HG02885 (cell line): Measurements from ENCODE around the gene PITPNB.

Source experiments
- ATAC-seq: cut with Tn5 transposase; IDR thresholded peaks from one replicate; pipeline ENCODE4 v1.9.1; 2021; ENCODE audit warnings: mild to moderate bottlenecking; ENCODE audit not compliant: unreplicated experiment, poor library complexity

PITPNB gene

GRCh38 chr22:27919222-27919941 is at the start of gene PITPNB:
Gene PITPNB (minus strand): TSS chr22:27919256. CDS start chr22:27919191, 65 bp downstream.
- ATAC-seq, result peak; percentile 86

DNA sequence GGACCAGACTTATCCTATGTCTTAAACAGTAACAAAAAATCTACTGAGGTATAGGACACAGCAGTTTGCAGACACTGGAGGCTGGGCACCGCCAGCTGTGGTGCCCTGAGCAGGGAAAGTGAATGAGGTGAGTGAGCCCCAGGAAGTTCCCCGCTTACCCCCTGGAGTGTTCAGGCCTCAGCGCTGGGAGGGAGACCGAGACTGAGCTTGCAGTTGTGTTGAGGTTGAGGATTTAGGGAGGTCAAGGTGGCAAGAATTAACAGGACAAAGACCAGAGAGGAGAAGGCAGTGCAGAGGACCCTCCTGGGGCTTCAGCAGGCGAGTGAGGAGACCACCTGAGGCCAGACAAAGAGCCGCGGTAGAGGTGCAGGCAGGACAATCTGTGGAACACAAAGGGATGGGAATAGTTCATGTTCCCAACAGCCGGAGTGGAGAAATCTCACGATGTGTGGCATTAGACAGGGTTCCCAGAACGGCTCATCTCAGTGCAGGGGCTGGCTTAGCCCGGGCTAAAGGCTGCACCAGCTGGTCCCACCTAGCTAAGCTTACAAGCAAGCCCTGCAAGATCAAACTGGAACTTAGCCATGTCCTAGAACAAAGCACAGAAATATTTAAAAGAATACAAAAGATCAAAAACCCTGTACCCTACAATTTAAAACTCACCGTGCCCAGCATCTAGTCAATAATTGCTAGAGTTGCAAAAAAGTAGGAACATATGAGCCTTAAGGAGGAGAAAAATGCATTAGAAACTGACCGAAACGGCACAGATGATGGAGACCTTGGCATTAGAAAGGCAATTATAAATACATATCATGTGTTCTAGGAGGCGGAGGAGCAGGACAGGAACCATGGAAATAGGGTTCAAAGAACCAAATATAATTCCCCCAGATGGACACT is 47.4 kb upstream of the PITPNB start:
- ATAC-seq, result no peak

DNA sequence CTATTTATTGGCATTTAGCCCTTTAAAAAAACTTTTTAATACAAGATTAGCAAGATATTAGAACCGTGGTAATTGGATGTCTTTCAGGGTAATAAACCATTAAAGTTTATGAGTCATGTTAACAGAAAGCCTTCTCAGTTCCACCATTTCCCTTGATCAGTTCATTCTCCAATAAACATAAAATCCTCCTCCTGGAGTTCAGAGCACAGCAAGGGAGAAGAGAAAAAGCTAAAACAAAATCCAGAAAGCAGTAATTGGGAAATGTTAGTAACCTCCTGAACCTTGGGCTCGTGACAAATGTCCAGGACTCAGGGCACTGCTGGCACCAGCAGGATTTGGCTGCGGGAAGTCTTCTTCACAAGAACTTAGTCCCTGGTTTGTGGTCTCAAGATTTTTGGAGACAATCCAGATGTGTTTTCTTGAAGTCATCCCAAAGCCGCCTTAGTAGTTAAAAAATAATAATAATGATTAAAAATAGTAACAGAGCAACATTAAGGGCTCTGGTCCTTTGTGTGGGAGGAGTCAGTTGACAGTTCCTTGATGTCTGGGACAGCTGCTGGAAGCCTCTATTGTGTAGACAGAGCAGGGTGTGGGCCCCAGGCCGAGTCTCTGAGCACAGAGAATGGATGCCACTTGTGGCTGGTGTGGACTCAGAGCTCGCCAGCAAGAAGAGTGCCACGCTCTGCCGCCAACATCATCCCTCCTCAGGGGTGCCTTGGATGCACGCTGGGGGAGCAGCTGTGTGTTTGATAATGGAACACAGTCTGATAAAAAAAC is 43.4 kb upstream of the PITPNB start:
- no peak for ATAC-seq

- ATAC-seq, result no peak
These were observed 42.6 kb upstream of the PITPNB start for GRCh38 chr22:27961680-27962079.

GRCh38 chr22:27961182-27961581 is 42.1 kb upstream of the PITPNB start:
- ATAC-seq, result no peak

DNA sequence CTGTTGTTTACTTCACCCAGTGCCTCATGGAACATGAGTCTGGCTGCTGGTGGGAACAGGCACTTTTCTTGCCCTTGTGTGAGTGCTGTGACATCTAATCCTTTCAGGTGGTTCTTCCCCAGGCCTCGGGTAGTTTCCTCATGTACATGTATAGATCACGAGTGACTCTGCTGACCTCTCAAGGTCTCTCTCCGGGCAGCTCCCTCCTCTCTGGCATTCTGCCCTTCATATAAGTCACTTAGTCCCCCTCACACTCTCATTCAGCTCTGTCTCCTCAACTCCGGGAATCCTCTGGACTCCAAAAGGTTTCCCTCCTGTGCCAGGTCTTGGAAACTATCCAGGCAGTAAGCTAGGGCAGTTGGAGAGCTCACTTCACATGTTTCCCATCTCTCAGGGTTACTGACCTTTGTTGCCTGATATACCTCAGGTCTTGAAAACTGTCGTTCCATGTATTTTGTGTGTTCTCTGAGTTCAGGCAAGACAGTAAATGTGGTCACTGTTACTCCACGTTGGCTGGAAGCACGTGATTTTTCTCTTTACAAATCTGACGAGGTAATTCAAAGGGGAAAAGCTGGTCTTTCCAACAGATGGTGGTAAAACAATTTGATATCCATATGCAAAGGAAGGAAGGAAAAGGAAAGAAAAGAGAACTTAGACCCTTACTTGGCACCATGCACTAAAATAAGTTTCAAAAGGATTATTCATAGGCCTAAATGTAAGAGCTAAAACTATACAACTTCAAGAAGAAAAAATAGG is 40.5 kb upstream of the PITPNB start:
- no peak for ATAC-seq

DNA sequence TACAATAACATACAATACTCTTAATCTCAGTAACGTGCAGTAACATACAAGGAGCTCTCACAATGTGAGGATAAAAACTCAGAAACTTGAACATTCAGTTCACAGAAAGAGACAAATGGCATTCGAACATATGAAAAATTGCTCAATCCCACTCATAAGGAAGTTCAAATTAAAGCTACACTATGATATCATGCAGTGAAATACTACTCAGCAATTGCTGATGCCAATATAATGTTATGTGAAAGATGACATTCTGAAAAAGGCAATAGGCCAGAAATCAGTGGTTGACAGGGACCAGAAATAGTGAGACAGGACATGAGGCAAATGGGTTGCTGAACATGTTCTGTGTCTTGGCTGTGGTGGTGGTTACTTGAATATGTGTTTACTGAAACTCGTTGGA is 33.7 kb upstream of the PITPNB start:
- no peak for ATAC-seq

- ATAC-seq, result no peak
These were observed 33.0 kb upstream of the PITPNB start for GRCh38 chr22:27952091-27952490.

- no peak for ATAC-seq
These were observed 30.4 kb upstream of the PITPNB start for GRCh38 chr22:27949421-27949820.

- ATAC-seq, result no peak
These were observed 29.5 kb upstream of the PITPNB start for GRCh38 chr22:27948569-27948968.

- no peak for ATAC-seq
These were observed 28.4 kb upstream of the PITPNB start for GRCh38 chr22:27947448-27947847.

GRCh38 chr22:27941143-27941542 is 22.1 kb upstream of the PITPNB start:
- ATAC-seq, result no peak

DNA sequence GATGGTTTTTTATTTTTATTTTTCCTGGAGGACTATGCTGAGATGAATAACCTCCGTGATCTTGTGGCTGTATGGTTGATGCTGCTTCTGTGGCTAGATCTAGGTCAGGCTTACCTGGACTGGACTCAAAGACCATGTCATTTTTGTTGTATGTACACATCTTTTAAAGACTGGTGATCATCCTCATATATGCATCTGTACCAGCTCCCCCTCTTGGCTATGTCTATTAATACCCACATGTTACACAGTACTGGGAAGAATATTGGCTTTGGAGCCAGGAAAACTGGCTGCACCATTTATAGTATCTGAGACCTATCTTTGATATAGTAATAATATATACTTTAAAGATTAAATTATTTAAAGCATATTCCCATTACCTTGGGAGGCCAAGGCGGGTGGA is 18.4 kb upstream of the PITPNB start:
- no peak for ATAC-seq

- ATAC-seq, result no peak
These were observed 16.8 kb upstream of the PITPNB start for GRCh38 chr22:27935897-27936296.

DNA sequence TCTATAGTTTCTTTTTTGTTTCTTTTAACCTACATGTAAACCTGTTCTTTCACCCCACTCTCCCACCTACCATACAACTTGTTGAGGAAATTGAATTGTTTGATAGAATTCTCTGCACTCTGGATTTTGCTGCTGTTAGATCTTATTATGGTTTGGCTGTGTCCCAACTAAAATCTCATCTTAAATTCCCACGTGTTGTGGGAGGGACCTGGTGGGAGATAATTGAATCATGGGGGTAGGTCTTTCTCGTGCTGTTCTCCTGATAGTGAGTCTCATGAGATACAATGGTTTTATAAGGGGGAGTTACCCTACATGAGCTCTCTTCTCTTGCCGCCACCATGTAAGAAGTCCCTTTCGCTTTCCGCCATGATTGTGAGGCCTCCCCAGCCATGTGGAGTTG is 15.0 kb upstream of the PITPNB start:
- no peak for ATAC-seq

- no peak for ATAC-seq
These were observed 14.3 kb upstream of the PITPNB start for GRCh38 chr22:27933186-27933983.

GRCh38 chr22:27930331-27931060 is 11.4 kb upstream of the PITPNB start:
- no peak for ATAC-seq

GRCh38 chr22:27927608-27928007 is 8.6 kb upstream of the PITPNB start:
- no peak for ATAC-seq

- ATAC-seq, result no peak
These were observed 6.3 kb upstream of the PITPNB start for GRCh38 chr22:27925331-27925730.
